ENCODE measurements around the gene RBM43. TPM values are rescaled to one million over a fixed set of nuclear protein-coding genes. Genes with fewer than 3 reads are reported as not detected.

Gene RBM43
- total and polyA plus RNA-seq, 4 donors, result 1.6 to 4.9 (median 2.7) TPM

GRCh38 chr2:151264157-151264825 lies 2.6 kb upstream of the RBM43 start (continued):
- TF ChIP-seq SP1 (IDR thresholded peaks at IDR 0.05) (peak; percentile 86), JUND (IDR thresholded peaks at IDR 0.05) (peak; percentile 36 to 89), FOXA1 (IDR thresholded peaks at IDR 0.05) (peak; percentile 84), ATF3 (IDR thresholded peaks at IDR 0.05) (peak; percentile 70), RAD21 (IDR thresholded peaks at IDR 0.05) (peak; percentile 40 to 48)

- DNase-seq (ENCODE audit: low spot score), result no peak
- no peak overlapping the region for H3K4me3 ChIP-seq (ENCODE audit: low read depth in 1 of 3, low read length in 3 of 3)
- no peaks in the 10 kb centered on the region for H3K36me3 ChIP-seq (ENCODE audit: control insufficient read depth in 4 of 4, insufficient read depth in 3 of 4, low read depth in 1 of 4, low read length in 3 of 4)
- no peak overlapping the region for H3K9ac ChIP-seq (ENCODE audit: low read depth in 1 of 2, low read length in 2 of 2)
- 41% methylated on average over 8 of the region's 8 CpGs for WGBS
- H3K9me3 ChIP-seq (ENCODE audit: control insufficient read depth in 4 of 4, low read length in 3 of 4), result no peaks in the 10 kb centered on the region
- no peaks in the 10 kb centered on the region for H3K27me3 ChIP-seq (ENCODE audit: control insufficient read depth in 4 of 4, insufficient read depth in 4 of 4, low read length in 3 of 4)
- peak overlapping the region in 1 of 2 donors; percentile 94 for H3K27ac ChIP-seq (ENCODE audit: low read depth in 1 of 2, low read length in 2 of 2)
- H3K4me1 ChIP-seq (ENCODE audit: control insufficient read depth in 4 of 4, insufficient read depth in 4 of 4, low read length in 3 of 4), result peaks cover 1 to 37% (median 33%) of the 10 kb centered on the region in 4 donors
- no peak for TF ChIP-seq MAX (IDR thresholded peaks at IDR 0.05)
- no peak for TF ChIP-seq NR2F2 (IDR thresholded peaks at IDR 0.05)
- no peak for TF ChIP-seq FOXA2 (IDR thresholded peaks at IDR 0.05)
- no peak for TF ChIP-seq ATF3 (IDR thresholded peaks at IDR 0.05)
- no peak for TF ChIP-seq FOXA1 (IDR thresholded peaks at IDR 0.05)
- no peak for TF ChIP-seq ZBTB33 (IDR thresholded peaks at IDR 0.05)
- TF ChIP-seq RXRA (IDR thresholded peaks at IDR 0.05), result no peak
- no peak for TF ChIP-seq HNF4G (IDR thresholded peaks at IDR 0.05)
Observed at GRCh38 chr2:151262629-151263028, 966 bp upstream of the RBM43 start.

- 4% methylated on average over 9 of the region's 9 CpGs for WGBS
- Histone ChIP-seq H3K27me3 (ENCODE audit: control insufficient read depth in 4 of 4, insufficient read depth in 4 of 4, low read length in 3 of 4) (no peaks in the 10 kb centered on the region), H3K9me3 (ENCODE audit: control insufficient read depth in 4 of 4, low read length in 3 of 4) (no peaks in the 10 kb centered on the region), H3K27ac (ENCODE audit: low read depth in 1 of 2, low read length in 2 of 2) (peak overlapping the region; percentile 94 to 96), H3K4me1 (ENCODE audit: control insufficient read depth in 4 of 4, insufficient read depth in 4 of 4, low read length in 3 of 4) (peaks cover 1 to 37% (median 33%) of the 10 kb centered on the region in 4 donors), H3K4me3 (ENCODE audit: low read depth in 1 of 3, low read length in 3 of 3) (peak overlapping the region; percentile 81 to 97 (median 92)), H3K9ac (ENCODE audit: low read depth in 1 of 2, low read length in 2 of 2) (peak overlapping the region in 1 of 2 donors; percentile 0), H3K36me3 (ENCODE audit: control insufficient read depth in 4 of 4, insufficient read depth in 3 of 4, low read depth in 1 of 4, low read length in 3 of 4) (no peaks in the 10 kb centered on the region)
- DNase-seq (ENCODE audit: low spot score), result no peak
- TF ChIP-seq ZBTB33 (IDR thresholded peaks at IDR 0.05) (no peak), RXRA (IDR thresholded peaks at IDR 0.05) (no peak), ATF3 (IDR thresholded peaks at IDR 0.05) (no peak), NR2F2 (IDR thresholded peaks at IDR 0.05) (no peak), EGR1 (IDR thresholded peaks at IDR 0.05; ENCODE audit: low read depth in 2 of 2) (no peak), FOXA1 (IDR thresholded peaks at IDR 0.05) (no peak), TAF1 (conservative IDR thresholded peaks at IDR 0.05) (no peak), HNF4G (IDR thresholded peaks at IDR 0.05) (no peak), SP1 (IDR thresholded peaks at IDR 0.05) (no peak), JUND (IDR thresholded peaks at IDR 0.05) (no peak), RAD21 (IDR thresholded peaks at IDR 0.05) (no peak)
Observed at GRCh38 chr2:151261977-151262291, 271 bp upstream of the RBM43 start.

Measured in liver (tissue), 9 donors.